ENCODE data around the gene TNRC18. TPM values are rescaled to one million over a fixed set of nuclear protein-coding genes. Genes with fewer than 3 reads are reported as not detected.
"Not testable (repeated sequence)": the region's sequence is repeated elsewhere in the genome, so short reads cannot be mapped to it uniquely, and the experiment has no call there.

TNRC18 gene
- total RNA-seq, 1 experiment from 2014 or later: 16.3 TPM

DNA sequence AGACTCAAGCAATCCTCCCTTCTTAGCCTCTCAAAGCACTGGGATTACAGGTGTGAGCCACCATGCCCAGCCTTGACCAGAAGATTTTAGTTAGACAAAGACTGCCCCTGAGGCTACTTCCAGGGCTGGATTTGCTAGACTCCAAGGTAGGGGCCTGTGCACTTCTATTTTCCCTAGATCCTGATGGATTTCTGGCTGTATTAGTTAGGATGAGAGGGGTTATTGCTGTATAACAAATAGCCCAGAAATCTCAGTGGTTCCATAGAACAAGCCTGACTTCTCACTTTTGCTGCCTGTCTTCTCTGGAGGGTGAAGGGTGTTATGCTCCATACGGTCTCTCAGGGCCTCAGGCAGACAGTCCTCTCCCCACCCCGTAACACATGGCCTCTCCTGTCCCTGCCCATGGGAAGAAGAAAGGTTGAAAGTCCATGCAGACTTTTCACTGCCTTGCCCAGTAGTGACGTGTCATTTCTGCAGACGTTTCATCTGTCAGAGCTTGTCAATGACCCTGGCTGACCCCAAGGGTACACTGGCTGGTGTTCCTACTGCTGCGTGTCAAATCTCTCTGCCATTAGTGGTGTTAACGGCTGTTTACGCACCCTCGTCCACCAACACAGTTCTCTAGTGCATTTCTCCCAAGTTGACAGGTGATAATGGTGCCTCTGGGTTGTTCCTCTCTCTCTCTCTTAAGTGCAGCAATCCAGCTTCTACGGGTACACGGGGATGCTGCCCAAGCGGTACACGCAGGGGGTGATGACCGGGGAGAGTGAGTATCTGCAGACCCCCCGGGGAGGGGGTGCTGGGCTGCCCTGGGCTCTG is 129.3 kb downstream of the TNRC18 start:
- DNase-seq (ENCODE audit: low spot score): no peak

GRCh38 chr7:5291711-5292335 is 131.8 kb downstream of the TNRC18 start:
- not testable (repeated sequence) for DNase-seq (ENCODE audit: low spot score)

DNA sequence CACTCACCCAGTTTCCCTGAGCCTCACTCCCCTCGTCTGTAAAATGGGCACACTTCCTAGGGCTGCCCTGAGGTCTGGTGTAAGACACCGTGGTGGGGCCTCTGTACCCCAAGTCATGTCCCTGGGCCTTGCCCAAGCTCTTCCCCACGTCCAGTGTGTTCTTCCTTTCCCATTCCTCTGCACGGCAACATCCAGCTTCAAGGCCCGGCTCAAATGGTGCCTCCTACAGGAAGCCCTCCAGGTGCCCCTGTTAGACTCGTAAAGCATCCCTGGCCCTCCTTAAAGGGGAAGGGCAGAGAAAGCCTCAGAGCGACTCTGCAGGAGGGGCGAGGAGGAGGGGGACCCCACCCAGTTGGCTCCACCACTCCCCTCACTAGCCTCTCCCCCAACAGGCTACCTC is 132.3 kb downstream of the TNRC18 start:
- no peak for DNase-seq (ENCODE audit: low spot score)

DNA sequence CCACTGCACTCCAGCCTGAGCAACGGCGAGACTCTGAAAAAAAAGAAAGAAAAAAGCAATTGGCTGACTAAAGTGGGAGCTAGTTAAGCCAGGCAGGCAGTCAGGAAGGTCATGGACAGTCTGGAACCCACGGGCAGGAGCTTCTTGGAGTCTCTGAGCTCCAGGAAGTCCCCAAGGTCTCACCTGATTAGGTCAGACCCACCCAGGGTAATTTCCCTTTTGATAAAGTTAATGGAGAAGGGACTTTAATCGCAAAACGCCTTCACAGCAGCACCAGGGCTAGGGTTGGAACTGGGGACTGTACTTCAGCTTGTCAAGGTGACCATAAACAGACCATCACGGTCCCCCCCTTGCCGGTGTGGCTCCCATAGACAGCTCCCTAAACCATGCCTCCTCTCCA is 134.3 kb downstream of the TNRC18 start:
- DNase-seq (ENCODE audit: low spot score): no peak

- DNase-seq (ENCODE audit: low spot score): not testable (repeated sequence)
Measured at GRCh38 chr7:5288560-5288959, 135.1 kb downstream of the TNRC18 start.

GRCh38 chr7:5287802-5288201 is 135.8 kb downstream of the TNRC18 start:
- no peak for DNase-seq (ENCODE audit: low spot score)

GRCh38 chr7:5287373-5287772 is 136.3 kb downstream of the TNRC18 start:
- DNase-seq (ENCODE audit: low spot score): not testable (repeated sequence)

DNA sequence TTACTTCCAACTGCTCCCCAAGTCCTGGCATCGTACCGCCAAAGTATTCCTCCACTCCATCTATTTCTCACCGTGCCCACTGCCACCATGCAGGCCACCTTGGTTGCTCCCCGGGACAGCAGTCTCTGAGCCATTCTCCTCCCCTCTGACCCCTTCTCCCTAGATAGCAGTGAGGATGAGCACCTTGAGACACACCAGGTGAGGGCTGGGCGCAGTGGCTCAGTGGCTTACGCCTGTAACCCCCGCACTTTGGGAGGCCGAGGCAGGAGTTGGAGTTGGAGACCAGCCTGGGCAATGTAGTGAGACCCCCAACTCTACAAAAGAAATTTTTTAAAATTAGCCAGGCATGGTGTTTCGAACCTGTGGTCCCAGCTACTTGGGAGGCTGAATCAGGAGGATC is 136.7 kb downstream of the TNRC18 start:
- no peak for DNase-seq (ENCODE audit: low spot score)

- DNase-seq (ENCODE audit: low spot score): no peak
Measured at GRCh38 chr7:5284304-5285281, 139.0 kb downstream of the TNRC18 start.

DNA sequence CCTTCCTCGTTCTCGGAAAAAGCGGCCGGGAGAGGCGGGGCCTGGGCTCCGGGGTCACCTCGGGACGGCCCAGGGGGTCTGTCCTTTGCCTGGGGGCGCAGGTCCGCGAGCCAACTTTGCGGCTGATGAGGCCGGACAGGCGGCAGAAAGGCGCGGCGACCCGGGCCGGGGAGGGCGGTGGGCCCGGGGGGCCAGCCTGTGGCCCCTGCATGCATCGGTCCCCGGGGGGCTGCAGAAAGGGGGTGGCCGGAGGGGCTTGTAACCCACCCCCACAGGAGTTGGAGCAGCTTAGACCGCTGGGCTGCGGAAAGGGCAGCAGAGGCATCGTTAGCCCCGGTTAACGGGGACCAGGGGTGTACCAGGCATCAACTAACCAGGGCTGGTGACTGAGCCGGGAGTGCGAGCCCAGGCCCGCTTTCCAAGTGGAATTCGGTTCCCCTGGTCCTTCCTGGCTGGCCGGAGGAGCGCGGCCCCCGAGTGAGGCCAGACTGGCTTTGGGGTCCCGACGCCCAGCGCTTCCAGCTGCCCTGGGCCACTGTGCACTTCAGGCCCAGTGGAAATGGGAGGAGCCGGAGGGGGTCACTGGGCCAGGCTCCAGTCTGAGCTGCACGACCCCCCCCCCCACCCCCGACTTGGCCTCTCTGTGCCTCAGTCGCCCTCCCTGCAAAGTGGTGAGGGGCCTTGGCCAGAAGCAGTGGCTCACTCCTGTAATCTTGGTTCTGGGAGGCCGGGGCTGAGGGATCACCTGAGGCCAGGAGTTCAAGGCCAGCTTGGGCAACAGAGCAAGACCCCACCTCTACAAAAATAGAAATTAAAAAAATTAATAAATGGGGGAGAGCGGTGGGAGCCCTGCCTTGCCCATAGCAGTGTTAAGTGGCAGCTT is 140.0 kb downstream of the TNRC18 start:
- DNase-seq (ENCODE audit: low spot score): no peak

DNA sequence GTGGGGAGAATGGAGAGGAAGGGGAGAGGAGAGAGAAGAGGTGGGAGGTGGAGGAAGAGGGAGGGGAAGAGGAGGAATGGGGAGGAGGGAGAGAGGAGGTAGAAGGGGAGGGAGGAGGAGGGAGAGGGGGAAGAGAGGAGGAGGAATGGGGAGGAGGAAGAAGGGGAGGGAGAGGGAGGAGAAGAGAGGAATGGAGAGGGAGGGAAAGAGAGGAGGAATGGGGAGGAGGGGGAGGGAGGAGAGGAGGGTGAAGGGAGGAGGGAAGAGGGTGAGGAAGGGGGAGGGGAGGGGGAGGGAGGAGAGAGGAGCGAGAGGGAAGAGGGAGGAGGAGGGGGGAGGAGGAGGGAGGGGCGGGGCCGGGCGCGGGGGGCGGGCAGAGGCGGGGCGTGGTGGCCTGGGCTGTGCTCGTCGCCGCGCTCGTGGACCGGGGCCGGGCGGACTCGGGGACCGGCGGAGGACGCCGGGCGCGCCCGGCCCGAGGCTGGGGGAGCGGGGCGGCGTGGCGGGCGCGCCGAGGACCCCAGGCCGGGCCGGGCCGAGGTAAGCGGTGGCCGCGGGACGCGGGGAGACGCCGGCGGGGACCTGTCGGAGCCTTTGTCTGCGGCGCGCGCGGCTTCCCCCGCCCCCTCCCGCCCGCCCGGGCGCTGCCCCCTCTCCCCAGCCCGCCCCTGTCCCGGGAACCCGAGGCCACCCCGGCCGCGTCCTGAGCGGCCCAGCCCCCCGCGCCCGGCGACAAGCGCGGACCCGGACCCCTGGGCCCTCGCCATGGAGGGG is 140.9 kb downstream of the TNRC18 start, which contains the start of gene SLC29A4:
Gene SLC29A4, plus strand, starts transcription at position 401 of the 774 bp plus-strand sequence. CDS start 4,874 bp downstream, outside the sequence.
- peak; percentile 76 for DNase-seq (ENCODE audit: low spot score)

GRCh38 chr7:5281598-5282500 is 141.8 kb downstream of the TNRC18 start:
- DNase-seq (ENCODE audit: low spot score): not testable (repeated sequence)

GRCh38 chr7:5279734-5280133 is 143.9 kb downstream of the TNRC18 start:
- no peak for DNase-seq (ENCODE audit: low spot score)

DNA sequence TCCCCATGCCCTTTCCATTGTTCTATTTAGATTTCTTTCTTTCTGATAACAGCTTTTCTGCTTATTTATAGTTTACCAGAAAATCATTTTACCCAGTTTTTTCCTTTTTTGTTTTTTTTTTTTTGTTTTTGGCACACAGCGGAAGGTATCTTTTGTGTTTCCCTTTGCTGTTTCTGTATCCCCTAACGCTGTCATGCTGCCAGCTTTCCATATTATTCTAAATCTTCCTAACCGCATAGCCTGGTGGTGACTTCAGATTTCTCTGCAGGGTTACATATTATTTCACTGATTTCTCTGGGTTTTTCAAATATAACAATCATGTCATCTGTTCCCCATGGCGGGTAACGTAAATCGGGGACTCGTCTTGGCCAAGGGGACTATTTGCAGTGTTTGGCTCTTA is 144.9 kb downstream of the TNRC18 start:
- no peak for DNase-seq (ENCODE audit: low spot score)

DNA sequence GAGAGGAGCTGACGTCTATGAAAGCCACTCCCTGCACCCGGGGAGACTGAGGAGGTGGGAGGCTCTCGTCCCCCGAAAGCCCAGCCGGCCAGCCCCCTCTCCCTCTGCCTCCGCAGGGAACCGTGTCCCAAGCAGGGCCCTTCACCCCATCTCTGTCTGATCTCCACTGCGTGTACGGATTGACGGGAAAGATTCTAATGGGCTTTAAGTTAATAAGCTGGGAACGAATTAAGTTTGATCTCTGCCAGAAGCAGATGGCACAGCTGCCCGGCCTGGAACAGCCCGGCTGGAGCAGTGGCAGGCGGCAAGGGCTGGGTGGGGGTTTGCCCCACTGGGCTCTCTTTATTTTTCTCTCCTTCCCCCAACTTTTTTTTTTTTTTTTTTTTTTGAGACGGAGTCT is 147.0 kb downstream of the TNRC18 start:
- no peak for DNase-seq (ENCODE audit: low spot score)

DNA sequence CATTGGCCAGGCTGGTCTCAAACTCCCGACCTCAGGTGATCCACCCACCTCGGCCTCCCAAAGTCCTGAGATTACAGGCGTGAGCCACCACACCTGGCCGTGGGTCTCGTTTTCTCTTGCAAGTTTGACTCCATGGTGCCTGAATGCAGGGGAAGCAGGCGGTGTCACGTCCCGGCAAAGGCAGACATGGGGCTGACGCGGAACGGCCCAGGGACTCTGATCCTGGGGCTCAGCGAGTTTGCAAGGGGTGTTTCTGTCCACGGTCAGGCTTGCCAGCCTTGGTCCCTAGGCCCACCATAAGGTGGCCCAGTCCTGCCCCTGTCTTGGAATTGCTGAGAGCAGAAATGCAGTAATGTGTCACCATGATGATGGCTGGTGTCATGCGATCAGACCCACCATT is 147.5 kb downstream of the TNRC18 start:
- DNase-seq (ENCODE audit: low spot score): not testable (repeated sequence)

- not testable (repeated sequence) for DNase-seq (ENCODE audit: low spot score)
Measured at GRCh38 chr7:5275510-5275909, 148.1 kb downstream of the TNRC18 start.

GRCh38 chr7:5274985-5275431 is 148.6 kb downstream of the TNRC18 start:
- not testable (repeated sequence) for DNase-seq (ENCODE audit: low spot score)

- DNase-seq (ENCODE audit: low spot score): no peak
Measured at GRCh38 chr7:5274441-5274840, 149.2 kb downstream of the TNRC18 start.

Measured in H4 (cell line).